ENCODE results near the gene RPLP2.

Gene RPLP2

DNA sequence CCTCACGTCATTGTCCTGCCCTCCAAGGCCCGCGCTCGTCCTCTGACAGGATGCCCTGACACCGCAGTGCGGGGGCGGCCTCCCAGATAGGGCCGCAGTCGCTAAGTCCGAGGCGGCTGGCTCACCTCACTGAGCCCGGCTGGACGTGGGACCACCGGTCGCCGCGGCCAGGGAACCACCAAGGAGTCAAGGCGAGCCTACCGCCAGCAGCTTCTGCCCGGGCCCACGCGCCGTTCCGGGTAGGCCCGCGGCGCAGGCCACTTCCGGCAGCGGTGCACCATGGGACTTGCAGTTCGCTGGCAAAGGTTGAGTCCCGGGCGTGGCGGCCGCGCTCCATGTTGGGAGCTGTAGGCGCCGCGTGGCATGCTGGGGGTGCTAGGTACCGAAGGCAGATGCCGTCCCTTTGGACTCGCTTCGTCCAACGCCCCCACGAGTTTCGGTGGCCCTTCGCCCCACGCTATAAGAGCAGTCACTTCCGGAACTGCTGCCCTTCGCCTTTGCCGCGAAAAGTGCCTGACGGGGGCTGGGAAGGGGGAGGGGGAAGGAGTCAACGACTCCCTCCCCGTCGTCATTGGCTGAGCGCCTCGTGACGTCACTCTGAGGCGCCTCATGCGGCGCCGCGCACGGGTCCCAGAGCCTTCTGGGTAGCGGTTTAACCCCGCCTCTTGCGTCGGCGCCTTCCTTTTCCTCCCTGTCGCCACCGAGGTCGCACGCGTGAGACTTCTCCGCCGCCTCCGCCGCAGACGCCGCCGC lies at the start of gene RPLP2 (continued):
- TF ChIP-seq ZNF600 (tag by site-specific recombination; IDR thresholded peaks at IDR 0.05) (no peak), YY2 (tag by site-specific recombination; IDR thresholded peaks at IDR 0.05) (peak; percentile 67), ZNF701 (tag by site-specific recombination; IDR thresholded peaks at IDR 0.05) (no peak), HOXC10 (CRISPR knock-in tag; IDR thresholded peaks at IDR 0.05) (no peak), ZBTB21 (tag by site-specific recombination; IDR thresholded peaks at IDR 0.05) (peak; percentile 92), SP3 (tag by site-specific recombination; IDR thresholded peaks at IDR 0.05) (peak; percentile 92), ZNF155 (tag by site-specific recombination; IDR thresholded peaks at IDR 0.05) (no peak), ZNF280D (tag by site-specific recombination; IDR thresholded peaks at IDR 0.05) (no peak), ZNF23 (tag by site-specific recombination; IDR thresholded peaks at IDR 0.05; ENCODE audit: borderline replicate concordance) (no peak), ZNF24 (tag by site-specific recombination; IDR thresholded peaks at IDR 0.05) (peak; percentile 65; the same call in 1 of the 2 replicates), ZFP3 (tag by site-specific recombination; IDR thresholded peaks at IDR 0.05; ENCODE audit: low read depth) (no peak), ZBTB48 (tag by site-specific recombination; IDR thresholded peaks at IDR 0.05) (0 out of 2 replicates have a peak, but pooled peaks have one; percentile 45), ZNF664 (tag by site-specific recombination; IDR thresholded peaks at IDR 0.05) (no peak), ZNF660 (tag by site-specific recombination; IDR thresholded peaks at IDR 0.05) (no peak), RBAK (tag by site-specific recombination; IDR thresholded peaks at IDR 0.05) (no peak), ZNF549 (tag by site-specific recombination; IDR thresholded peaks at IDR 0.05) (no peak), ZBTB11 (tag by site-specific recombination; conservative IDR thresholded peaks at IDR 0.05; ENCODE audit: low read depth) (peak; percentile 95), INSM2 (tag by site-specific recombination; IDR thresholded peaks at IDR 0.05) (peak; percentile 33; the same call in 1 of the 2 replicates), ZNF785 (tag by site-specific recombination; IDR thresholded peaks at IDR 0.05) (no peak), REPIN1 (tag by site-specific recombination; IDR thresholded peaks at IDR 0.05; ENCODE audit: low read depth) (no peak), PRDM6 (tag by site-specific recombination; IDR thresholded peaks at IDR 0.05) (no peak), HOXD13 (CRISPR knock-in tag; IDR thresholded peaks at IDR 0.05; ENCODE audit: borderline replicate concordance) (no peak), ZNF843 (tag by site-specific recombination; IDR thresholded peaks at IDR 0.05) (peak; percentile 34; the same call in 1 of the 2 replicates), ATF2 (tag by site-specific recombination; IDR thresholded peaks at IDR 0.05; ENCODE audit: low read depth) (peak; percentile 97), BCL6B (tag by site-specific recombination; IDR thresholded peaks at IDR 0.05) (no peak), ZNF76 (tag by site-specific recombination; IDR thresholded peaks at IDR 0.05; ENCODE audit: borderline replicate concordance, low read depth) (peak; percentile 99)

All from HEK293 (cell line).